C4-2B (cell line): ENCODE data around the gene TNS3.

Source experiments
- CTCF ChIP-seq: fragments of 450-650 bp; conservative IDR thresholded peaks from 2 replicates; pipeline ENCODE4 v1.5.1; 2017; ENCODE audit warnings: mild to moderate bottlenecking
- ZFX ChIP-seq: fragments of 450-650 bp; IDR thresholded peaks from 2 replicates; pipeline ENCODE4 v1.6.1; 2017

GRCh38 chr7:47232751-47233412 is 349.0 kb downstream of the TNS3 start:
- no peak; the same call in none of the 2 replicates for TF ChIP-seq CTCF
- TF ChIP-seq ZFX, result no peak
